Motor neuron (in vitro differentiated cells): ENCODE measurements around the gene TTLL13. TPM values are rescaled to one million over a fixed set of nuclear protein-coding genes. Genes with fewer than 3 reads are reported as not detected.
"Not testable (repeated sequence)": the region's sequence is repeated elsewhere in the genome, so short reads cannot be mapped to it uniquely, and the experiment has no call there.

Experiments
- ATAC-seq, 8 experiments: fragments of 200-7000 bp; cut with Tn5 transposase; replicated peaks in 6 of 8; 2 replicates each; pipeline ENCODE4 v1.8.0; 2021; ENCODE audit warnings: mild to moderate bottlenecking in 8 of 8, moderate library complexity in 8 of 8
- H3K27ac ChIP-seq, 2 donors: fragments of 250-450 bp; sonication (Bioruptor Pico); 2 replicates each; pipeline ENCODE4 v1.9.0; 2021; ENCODE audit warnings: antibody characterized with exemption in 2 of 2, mild to moderate bottlenecking in 2 of 2, moderate library complexity in 1 of 2
- H3K4me1 ChIP-seq, 2 donors: fragments of 250-450 bp; sonication (Bioruptor Pico); replicated peaks in 1 of 2; 2 replicates each; pipeline ENCODE4 v1.6.1; 2021; ENCODE audit warnings: antibody characterized with exemption in 2 of 2, mild to moderate bottlenecking in 2 of 2, moderate library complexity in 1 of 2
- H3K4me3 ChIP-seq, 5 donors: fragments of 250-450 bp; sonication (Bioruptor Pico); 2 replicates each; pipeline ENCODE4 v1.9.0; 2021; ENCODE audit warnings: antibody characterized with exemption in 5 of 5, mild to moderate bottlenecking in 5 of 5, moderate library complexity in 4 of 5
- WGBS, 10 experiments: fragments of 450-650 bp; shearing (Covaris generic); methylation state at CpG; one replicate each; pipeline ENCODE4 v1.0.0; 2022; 5-methylcytosine and 5-hydroxymethylcytosine counted together
- in situ Hi-C, 9 experiments: fragments of 400-800 bp; cut with MboI; loops; one replicate each; pipeline ENCODE4 v1.15.0; 2021; ENCODE audit warnings: low sequenced_read_pairs in 9 of 9, low pct_unique_long_range_greater_than_20kb in 2 of 9; ENCODE audit not compliant: unreplicated experiment in 9 of 9
- total RNA-seq, 8 experiments: library from RNA; unstranded; fragments of 300-600 nt; gene quantifications; 2 replicates each; pipeline versions ENCODE4 v1.2.3 to v1.2.4, GENCODE V29; 2022

The TTLL13 gene
- total RNA-seq, 8 experiments from 2014 or later: 0.16 to 1.5 (median 0.50) TPM; not detected in 1

DNA sequence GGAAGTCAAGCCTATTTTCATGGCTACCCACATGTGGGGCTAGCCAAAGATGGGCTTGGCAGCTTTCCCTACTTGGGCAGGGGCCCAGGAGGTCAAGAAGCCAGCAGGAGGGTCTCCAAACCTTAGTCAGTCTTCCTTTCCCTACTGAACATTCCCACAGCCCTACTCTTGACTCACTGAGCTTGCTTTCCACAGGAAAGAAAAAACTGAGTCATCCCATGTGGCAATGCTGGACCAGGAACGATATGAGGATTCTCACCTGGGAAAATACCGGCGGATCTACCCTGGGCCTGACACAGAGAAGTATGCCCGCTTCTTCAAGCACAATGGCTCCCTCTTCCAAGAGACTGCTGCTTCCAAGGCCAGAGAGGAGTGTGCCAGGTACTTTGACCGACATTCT lies 12.5 kb downstream of the TTLL13 start:
- Histone ChIP-seq H3K27ac (no peak overlapping the region), H3K4me3 (no peak overlapping the region), H3K4me1 (peaks cover 7 to 8% of the 10 kb centered on the region in 2 donors)
- 62 to 100% (median 90%) methylated on average over 1 to 3 of the region's 5 CpGs; no CpG with 5 or more reads in 4 of the 10 experiments for WGBS, 10 experiments
- in situ Hi-C loops: no loop called here
- no peak for ATAC-seq

DNA sequence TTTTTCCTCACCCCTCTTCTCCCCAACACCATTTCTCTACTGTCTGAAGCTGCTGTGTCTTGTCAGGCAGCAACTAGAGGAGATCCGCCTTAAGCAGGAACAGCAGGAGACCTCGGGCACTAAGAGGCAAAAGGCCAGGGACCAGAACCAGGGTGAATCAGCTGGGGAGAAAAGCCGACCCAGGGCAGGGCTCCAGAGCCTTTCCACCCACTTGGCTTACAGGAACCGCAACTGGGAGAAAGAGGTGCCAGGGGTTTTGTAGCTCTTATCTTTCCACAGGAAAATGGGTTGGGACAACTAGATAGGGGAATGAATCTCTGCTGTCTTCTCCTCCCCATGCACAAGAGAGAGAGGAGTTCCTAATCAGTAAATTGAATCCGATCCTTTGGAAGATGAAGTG lies 13.1 kb downstream of the TTLL13 start:
- in situ Hi-C loops: no loop called here
- no peak for ATAC-seq
- Histone ChIP-seq H3K4me3 (no peak overlapping the region), H3K4me1 (peaks cover 12 to 14% of the 10 kb centered on the region in 2 donors), H3K27ac (no peak overlapping the region)
- 51 to 89% (median 67%) methylated on average over 1 to 5 of the region's 5 CpGs; no CpG with 5 or more reads in 3 of the 10 experiments for WGBS, 10 experiments

DNA sequence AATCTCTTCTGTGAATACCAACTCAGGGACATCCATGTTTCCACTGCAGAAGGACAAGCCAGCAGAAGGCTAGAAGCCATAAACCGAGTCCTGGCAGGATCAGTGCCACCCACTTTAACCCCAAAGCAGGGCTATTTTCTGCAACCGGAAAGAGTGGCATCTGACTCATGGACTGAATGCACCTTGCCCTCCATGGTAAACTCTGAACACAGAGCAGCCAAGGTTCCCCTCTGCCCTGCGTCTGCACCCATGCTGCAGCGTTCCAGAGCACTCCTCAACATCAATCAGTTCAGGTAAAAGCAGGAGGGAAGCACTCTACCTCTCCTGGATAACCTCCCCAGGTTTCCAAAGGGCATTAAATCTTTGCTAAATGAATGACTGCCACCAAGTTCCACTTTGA lies 15.3 kb downstream of the TTLL13 start:
- Histone ChIP-seq H3K27ac (peak overlapping the region; percentile 98 to 99), H3K4me3 (peak overlapping the region; percentile 81 to 99 (median 91)), H3K4me1 (peaks cover 24 to 35% of the 10 kb centered on the region in 2 donors)
- 0 to 82% (median 60%) methylated on average over 1 to 3 of the region's 4 CpGs; no CpG with 5 or more reads in 3 of the 10 experiments for WGBS, 10 experiments
- in situ Hi-C loops: no loop called here
- no peak for ATAC-seq

GRCh38 chr15:90265271-90266060 lies 16.1 kb downstream of the TTLL13 start, which contains the start of gene NGRN:
Gene NGRN, plus strand, starts transcription at chr15:90265672. Its CDS starts 41 bp downstream, at chr15:90265713.
- Histone ChIP-seq H3K27ac (peak within 1 kb of the TSS; percentile 98 to 99), H3K4me1 (peaks cover 24 to 40% of the 10 kb centered on the region in 2 donors), H3K4me3 (peak within 1 kb of the TSS; percentile 81 to 99 (median 91))
- in situ Hi-C loops: no loop called here
- 0 to 3% (median 0%) methylated on average over 1 to 18 of the region's 59 CpGs; no CpG with 5 or more reads in 3 of the 10 experiments for WGBS, 10 experiments
- peak; percentile 87 to 95 (median 94) for ATAC-seq

DNA sequence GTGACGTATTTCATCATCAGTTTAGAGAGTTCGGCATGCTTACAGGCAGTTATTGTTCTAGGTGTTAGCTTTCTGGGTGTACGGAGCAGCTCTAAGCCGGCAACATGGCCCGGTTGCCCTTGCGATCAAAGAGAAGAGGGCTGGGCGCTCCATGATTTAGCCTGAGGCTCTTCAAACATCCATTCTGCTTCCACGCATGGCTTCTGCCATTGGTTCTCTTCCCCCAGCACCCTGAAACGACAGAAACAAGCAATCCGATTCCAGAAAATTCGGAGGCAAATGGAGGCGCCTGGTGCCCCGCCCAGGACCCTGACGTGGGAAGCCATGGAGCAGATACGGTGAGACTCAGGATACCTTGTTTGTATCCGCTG lies 16.7 kb downstream of the TTLL13 start:
- ATAC-seq: peak; percentile 1 to 40 (median 9)
- WGBS, 10 experiments: 0 to 7% (median 0%) methylated on average over 1 to 10 of the region's 16 CpGs; no CpG with 5 or more reads in 2 of the 10 experiments

GRCh38 chr15:90266485-90266884 lies 17.1 kb downstream of the TTLL13 start:
- WGBS, 10 experiments: 0 to 35% (median 8%) methylated on average over 1 to 15 of the region's 15 CpGs
- H3K4me3 ChIP-seq: peak overlapping the region; percentile 81 to 99 (median 91)
- H3K4me1 ChIP-seq: peaks cover 24 to 40% of the 10 kb centered on the region in 2 donors
- ATAC-seq: peak in 2 of 8 experiments; percentile 1 to 5
- in situ Hi-C loops: no loop called here
- H3K27ac ChIP-seq: peak overlapping the region in 1 of 2 donors; percentile 99

More for the DNA sequence above, 16.7 kb downstream of the TTLL13 start:
- in situ Hi-C loops: no loop called here
- peak overlapping the region; percentile 98 to 99 for H3K27ac ChIP-seq
- peak overlapping the region; percentile 81 to 99 (median 91) for H3K4me3 ChIP-seq
- peaks cover 24 to 40% of the 10 kb centered on the region in 2 donors for H3K4me1 ChIP-seq

DNA sequence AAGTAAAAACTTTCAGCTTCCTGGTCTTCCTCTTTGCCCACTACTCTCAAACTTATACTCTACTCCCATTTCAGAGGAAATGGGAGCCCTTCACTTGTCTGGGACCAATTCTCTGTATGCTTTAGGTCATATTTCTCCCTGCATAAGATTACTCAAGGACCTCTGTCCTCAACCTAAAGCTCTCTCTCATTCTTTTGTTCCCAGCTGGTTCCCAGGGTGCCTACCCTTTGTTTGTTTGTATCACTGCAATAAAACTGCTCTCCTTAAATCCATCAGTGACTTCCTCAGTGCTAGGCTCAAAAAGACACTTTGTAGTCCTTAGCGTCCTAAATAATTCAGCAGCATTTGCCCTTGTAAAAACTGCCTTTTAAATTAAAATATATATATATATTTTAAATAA lies 19.1 kb downstream of the TTLL13 start:
- peaks cover 24 to 40% of the 10 kb centered on the region in 2 donors for H3K4me1 ChIP-seq
- in situ Hi-C loops: no loop called here
- 0 to 67% (median 24%) methylated on average over 1 of the region's 1 CpG; no CpG with 5 or more reads in 4 of the 10 experiments for WGBS, 10 experiments
- H3K27ac ChIP-seq: no peak overlapping the region
- H3K4me3 ChIP-seq: peak overlapping the region; percentile 0 to 11 (median 4)
- ATAC-seq: no peak

GRCh38 chr15:90270502-90271150 lies 21.3 kb downstream of the TTLL13 start:
- no peak overlapping the region for H3K27ac ChIP-seq
- ATAC-seq: no peak
- in situ Hi-C loops: no loop called here
- WGBS, 10 experiments: 40 to 100% (median 100%) methylated on average over 1 to 8 of the region's 10 CpGs
- no peak overlapping the region for H3K4me3 ChIP-seq
- H3K4me1 ChIP-seq: peaks cover 18 to 34% of the 10 kb centered on the region in 2 donors

DNA sequence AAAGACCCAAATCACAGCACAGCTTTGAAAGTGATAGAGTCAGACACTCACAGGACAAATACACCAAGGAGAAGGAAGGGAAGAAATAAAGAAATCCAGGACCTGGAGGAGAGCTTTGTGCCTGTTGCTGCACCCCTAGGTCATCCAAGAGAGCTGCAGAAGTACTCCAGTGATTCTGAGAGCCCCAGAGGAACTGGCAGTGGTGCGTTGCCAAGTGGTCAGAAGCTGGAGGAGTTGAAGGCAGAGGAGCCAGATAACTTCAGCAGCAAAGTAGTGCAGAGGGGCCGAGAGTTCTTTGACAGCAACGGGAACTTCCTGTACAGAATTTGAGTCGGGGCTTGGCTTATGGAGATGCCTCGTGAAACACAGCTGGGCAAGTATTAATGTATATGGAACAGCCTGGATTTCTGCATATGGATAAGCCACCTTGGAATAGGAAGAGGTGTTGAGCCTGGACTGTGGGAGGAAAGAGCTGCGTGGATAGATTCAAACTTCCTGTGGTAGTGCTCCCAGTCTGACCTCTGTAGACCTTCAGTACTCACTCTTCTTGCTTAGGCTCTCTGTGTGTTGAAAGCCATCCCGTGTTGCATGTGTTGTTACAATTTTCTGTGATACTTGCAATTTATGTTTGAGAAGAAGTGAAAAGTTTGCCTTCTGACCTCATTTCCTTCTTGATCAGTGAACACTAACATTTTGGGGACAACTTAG lies 22.3 kb downstream of the TTLL13 start:
- in situ Hi-C loops: no loop called here
- WGBS, 10 experiments: 60 to 100% (median 87%) methylated on average over 2 to 6 of the region's 7 CpGs; no CpG with 5 or more reads in 2 of the 10 experiments
- Histone ChIP-seq H3K4me3 (no peak overlapping the region), H3K4me1 (peaks cover 18 to 34% of the 10 kb centered on the region in 2 donors), H3K27ac (no peak overlapping the region)
- ATAC-seq: peak in 1 of 8 experiments; percentile 42

- H3K4me3 ChIP-seq, ATAC-seq, in situ Hi-C loops, H3K4me1 ChIP-seq, H3K27ac ChIP-seq: not testable (repeated sequence)
- WGBS, 10 experiments: 97 to 100% (median 98%) methylated on average over 5 to 9 of the region's 12 CpGs; no CpG with 5 or more reads in 7 of the 10 experiments
Measured at GRCh38 chr15:90278467-90278866, 29.1 kb downstream of the TTLL13 start.

- 79 to 100% (median 95%) methylated on average over 1 to 5 of the region's 5 CpGs; no CpG with 5 or more reads in 1 of the 10 experiments for WGBS, 10 experiments
- H3K4me3 ChIP-seq, H3K27ac ChIP-seq, H3K4me1 ChIP-seq, in situ Hi-C loops, ATAC-seq: not testable (repeated sequence)
Measured at GRCh38 chr15:90280743-90281142, 31.4 kb downstream of the TTLL13 start.

DNA sequence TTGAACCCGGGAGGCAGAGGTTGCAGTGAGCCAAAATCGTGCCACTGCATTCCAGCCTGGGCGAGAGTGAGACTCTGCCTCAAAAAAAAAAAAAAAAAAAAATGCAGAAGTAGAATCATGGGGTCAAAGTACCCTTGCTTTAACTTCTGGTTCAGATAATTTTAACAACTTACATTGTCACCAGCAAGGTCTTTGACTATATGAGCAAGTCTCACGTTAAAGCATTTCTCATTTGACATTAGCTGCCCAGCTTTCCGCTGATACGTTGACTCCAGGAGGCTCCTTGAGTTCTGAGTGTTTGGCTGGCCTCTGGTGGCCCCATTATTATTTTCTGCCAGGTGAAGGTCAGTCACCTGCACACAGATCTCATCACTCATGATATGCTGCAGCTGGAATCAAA lies 32.3 kb downstream of the TTLL13 start:
- ATAC-seq, H3K4me3 ChIP-seq, H3K4me1 ChIP-seq, in situ Hi-C loops, H3K27ac ChIP-seq: not testable (repeated sequence)
- WGBS, 10 experiments: 30 to 90% (median 78%) methylated on average over 1 to 5 of the region's 6 CpGs; no CpG with 5 or more reads in 4 of the 10 experiments
